Right lobe of liver (tissue), 6 donors: ENCODE results near the gene ZNF692. TPM values are rescaled to one million over a fixed set of nuclear protein-coding genes. Genes with fewer than 3 reads are reported as not detected.

Experiments used
- ATAC-seq, 4 donors: fragments of 200-7000 bp; cut with Tn5 transposase; one replicate each; pipeline ENCODE4 v1.9.1; 2020; ENCODE audit warnings: mild to moderate bottlenecking in 4 of 4, moderate library complexity in 4 of 4
- DNase-seq, 3 donors: peaks; one replicate each; pipeline ENCODE4 v3.0.0-alpha.2; 2020
- H3K27ac ChIP-seq, 3 donors: fragments of 200-600 bp; one replicate each; pipeline ENCODE4 v1.8.0; 2022
- H3K27me3 ChIP-seq, 2 donors: fragments of 200-600 bp; one replicate each; pipeline ENCODE4 v1.8.0; 2022
- H3K36me3 ChIP-seq, 4 donors: fragments of 200-600 bp; sonication (generic) in 1 of 4; one replicate each; pipeline versions ENCODE4 v1.5.1 to v1.8.0; 2017 to 2022; ENCODE audit warnings: control low read depth in 1 of 4
- H3K4me1 ChIP-seq, 4 donors: fragments of 200-600 bp; sonication (generic) in 1 of 4; one replicate each; pipeline versions ENCODE4 v1.5.1 to v1.8.0; 2017 to 2022; ENCODE audit warnings: control low read depth in 1 of 4
- H3K4me3 ChIP-seq, 3 donors: fragments of 200-600 bp; one replicate each; pipeline ENCODE4 v1.8.0; 2022
- H3K9me3 ChIP-seq, 4 donors: fragments of 200-600 bp; sonication (generic) in 1 of 4; one replicate each; pipeline versions ENCODE4 v1.5.1 to v1.8.0; 2017 to 2022; ENCODE audit warnings: control low read depth in 1 of 4
- POLR2A ChIP-seq: fragments of 450-650 bp; IDR thresholded peaks from one replicate; pipeline ENCODE4 v1.6.1; 2017; ENCODE audit warnings: antibody characterized with exemption, mild to moderate bottlenecking
- WGBS: methylation state at CpG from one replicate; pipeline ENCODE4 v1.1.6; 2018; ENCODE audit warnings: low coverage, low lambda C conversion rate; ENCODE audit not compliant: insufficient coverage; ENCODE audit errors: missing lambda C conversion rate; 5-methylcytosine and 5-hydroxymethylcytosine counted together
- intact Hi-C, 2 donors: fragments of 100-400 bp; cut with DNase I; formaldehyde crosslinking; loops; one replicate each; pipeline versions ENCODE4 v1.11.2 to v1.14.1; 2022
- total RNA-seq, 6 experiments: library from RNA; depleted of rRNA in 2 of 6; stranded (reverse); fragments of >200 nt in 2 of 6; fragmentation: NEBNext Ultra II Directional in 3 of 6; extraction: Animal tissue kit (Norgen Biotek cat#: 25700) in 3 of 6; gene quantifications; one replicate each; pipeline versions ENCODE4 v1.1.0 to v1.2.4, GENCODE V29; 2016 to 2023
- TF ChIP-seq, protein P1 (sequence below), 4 donors: fragments of 200-600 bp in 3 of 4; fragments of 450-650 bp in 1 of 4; IDR thresholded peaks; one replicate each; pipeline versions ENCODE4 v1.5.1 to v1.8.0; 2016 to 2022; ENCODE audit warnings: antibody characterized with exemption in 4 of 4, mild to moderate bottlenecking in 2 of 4
- donor health status: DM: no; HTN: yes; CAD: no.
- donor health status: DM: no; HTN: no; CAD: no.
- donor health status: DM: no; HTN: no; CAD: no.
- donor health status: DM: no; HTN: yes; CAD: no.
- donor health status: DM: no; HTN: yes; CAD: no.

ZNF692 gene
- total RNA-seq, 6 experiments from 2014 or later, result 12.2 to 18.3 (median 16.7) TPM

DNA sequence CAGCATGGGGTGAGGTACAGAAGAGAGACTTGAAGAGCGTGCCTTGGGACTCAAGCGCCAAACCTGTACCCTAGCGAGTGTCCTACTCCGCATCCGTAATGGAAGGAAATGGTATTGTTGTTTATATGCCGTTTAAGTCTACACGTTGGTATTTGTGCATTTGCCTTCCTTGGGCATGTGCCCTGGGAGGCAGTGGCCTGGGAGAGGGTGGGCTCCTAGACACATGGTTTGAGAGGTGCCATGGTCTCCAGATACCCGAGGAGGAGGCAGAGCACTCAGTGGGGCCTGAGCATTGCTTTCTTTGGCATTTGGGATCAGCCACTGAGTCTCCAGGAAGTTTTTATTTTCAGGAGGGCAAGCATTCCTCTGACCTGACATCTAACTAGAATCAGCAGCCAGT lies 14.4 kb downstream of the ZNF692 start:
- H3K4me3 ChIP-seq, result no peak overlapping the region
- H3K9me3 ChIP-seq, result no peaks in the 10 kb centered on the region
- peaks cover 0 to 6% (median 1%) of the 10 kb centered on the region in 4 donors for H3K4me1 ChIP-seq
- no peaks in the 10 kb centered on the region for H3K27me3 ChIP-seq
- ATAC-seq (no peak), DNase-seq (no peak)
- no peak overlapping the region for H3K27ac ChIP-seq
- TF ChIP-seq POLR2A, result no peak
- TF ChIP-seq, protein P1, sequence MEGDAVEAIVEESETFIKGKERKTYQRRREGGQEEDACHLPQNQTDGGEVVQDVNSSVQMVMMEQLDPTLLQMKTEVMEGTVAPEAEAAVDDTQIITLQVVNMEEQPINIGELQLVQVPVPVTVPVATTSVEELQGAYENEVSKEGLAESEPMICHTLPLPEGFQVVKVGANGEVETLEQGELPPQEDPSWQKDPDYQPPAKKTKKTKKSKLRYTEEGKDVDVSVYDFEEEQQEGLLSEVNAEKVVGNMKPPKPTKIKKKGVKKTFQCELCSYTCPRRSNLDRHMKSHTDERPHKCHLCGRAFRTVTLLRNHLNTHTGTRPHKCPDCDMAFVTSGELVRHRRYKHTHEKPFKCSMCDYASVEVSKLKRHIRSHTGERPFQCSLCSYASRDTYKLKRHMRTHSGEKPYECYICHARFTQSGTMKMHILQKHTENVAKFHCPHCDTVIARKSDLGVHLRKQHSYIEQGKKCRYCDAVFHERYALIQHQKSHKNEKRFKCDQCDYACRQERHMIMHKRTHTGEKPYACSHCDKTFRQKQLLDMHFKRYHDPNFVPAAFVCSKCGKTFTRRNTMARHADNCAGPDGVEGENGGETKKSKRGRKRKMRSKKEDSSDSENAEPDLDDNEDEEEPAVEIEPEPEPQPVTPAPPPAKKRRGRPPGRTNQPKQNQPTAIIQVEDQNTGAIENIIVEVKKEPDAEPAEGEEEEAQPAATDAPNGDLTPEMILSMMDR (IDR thresholded peaks at IDR 0.05), result no peak
- 60% methylated on average over 1 of the region's 8 CpGs for WGBS
- intact Hi-C loops, result no loop called here
- peaks cover 0 to 49% (median 11%) of the 10 kb centered on the region in 4 donors for H3K36me3 ChIP-seq

DNA sequence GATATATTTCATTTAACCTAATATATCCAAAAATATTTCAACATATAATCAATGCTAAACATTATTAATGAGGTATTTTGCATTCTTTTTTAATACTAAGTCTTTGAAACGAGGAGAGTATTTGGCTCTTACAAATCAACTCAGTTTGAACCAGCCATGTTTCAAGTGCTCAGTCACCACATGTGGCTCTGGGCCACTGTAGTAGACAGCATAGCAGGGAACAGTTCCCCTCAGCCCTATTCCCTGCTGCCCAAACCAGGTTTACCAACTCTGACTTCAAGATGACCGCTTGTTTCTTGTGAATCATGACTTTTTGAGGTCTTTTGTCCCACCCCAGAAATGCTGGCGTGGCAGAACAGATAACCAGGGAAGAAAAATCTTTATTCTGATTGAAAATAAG lies 15.2 kb downstream of the ZNF692 start:
- peaks cover 0 to 41% (median 7%) of the 10 kb centered on the region in 4 donors for H3K36me3 ChIP-seq
- peaks cover 0 to 11% (median 4%) of the 10 kb centered on the region in 4 donors for H3K4me1 ChIP-seq
- no peak overlapping the region for H3K4me3 ChIP-seq
- no peak overlapping the region for H3K27ac ChIP-seq
- 83% methylated on average over 3 of the region's 3 CpGs for WGBS
- no peaks in the 10 kb centered on the region for H3K9me3 ChIP-seq
- no peak for DNase-seq
- no peak for TF ChIP-seq POLR2A
- TF ChIP-seq, protein P1 (IDR thresholded peaks at IDR 0.05), result no peak
- no peak for ATAC-seq
- intact Hi-C loops, result no loop called here
- no peaks in the 10 kb centered on the region for H3K27me3 ChIP-seq

DNA sequence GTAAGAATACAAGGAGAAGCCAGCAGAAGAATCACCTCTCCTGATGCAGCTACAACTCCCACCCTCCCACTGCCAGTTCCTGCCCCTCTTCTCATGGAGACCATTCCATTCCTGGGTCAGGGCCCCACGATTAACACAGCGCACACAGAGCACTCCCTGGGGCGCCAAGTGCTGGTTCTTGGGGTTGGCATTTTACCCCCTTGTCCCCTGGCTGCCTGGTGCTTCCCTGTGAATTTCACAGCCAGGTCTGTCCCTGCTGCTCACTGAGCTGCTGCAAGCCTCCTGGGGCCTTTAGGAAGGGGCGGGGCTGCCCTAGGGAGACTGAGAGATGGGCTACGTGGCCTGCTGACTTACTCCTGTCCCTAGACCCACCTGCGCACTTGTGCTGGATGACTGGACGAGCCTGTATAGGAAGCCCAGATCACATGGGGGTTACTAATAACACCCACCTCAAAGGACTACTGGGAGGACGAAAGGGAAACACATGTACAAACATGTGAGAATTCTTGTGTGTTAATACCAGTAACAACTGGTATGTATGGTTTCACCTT lies 16.0 kb downstream of the ZNF692 start:
- H3K9me3 ChIP-seq, result no peaks in the 10 kb centered on the region
- H3K27ac ChIP-seq, result no peak overlapping the region
- H3K4me3 ChIP-seq, result no peak overlapping the region
- peaks cover 0 to 33% (median 5%) of the 10 kb centered on the region in 4 donors for H3K36me3 ChIP-seq
- intact Hi-C loops, result no loop called here
- no peaks in the 10 kb centered on the region for H3K27me3 ChIP-seq
- WGBS, result 90% methylated on average over 2 of the region's 8 CpGs
- DNase-seq (no peak), ATAC-seq (no peak)
- no peak for TF ChIP-seq POLR2A
- TF ChIP-seq, protein P1 (IDR thresholded peaks at IDR 0.05), result no peak
- peaks cover 0 to 11% (median 4%) of the 10 kb centered on the region in 4 donors for H3K4me1 ChIP-seq

DNA sequence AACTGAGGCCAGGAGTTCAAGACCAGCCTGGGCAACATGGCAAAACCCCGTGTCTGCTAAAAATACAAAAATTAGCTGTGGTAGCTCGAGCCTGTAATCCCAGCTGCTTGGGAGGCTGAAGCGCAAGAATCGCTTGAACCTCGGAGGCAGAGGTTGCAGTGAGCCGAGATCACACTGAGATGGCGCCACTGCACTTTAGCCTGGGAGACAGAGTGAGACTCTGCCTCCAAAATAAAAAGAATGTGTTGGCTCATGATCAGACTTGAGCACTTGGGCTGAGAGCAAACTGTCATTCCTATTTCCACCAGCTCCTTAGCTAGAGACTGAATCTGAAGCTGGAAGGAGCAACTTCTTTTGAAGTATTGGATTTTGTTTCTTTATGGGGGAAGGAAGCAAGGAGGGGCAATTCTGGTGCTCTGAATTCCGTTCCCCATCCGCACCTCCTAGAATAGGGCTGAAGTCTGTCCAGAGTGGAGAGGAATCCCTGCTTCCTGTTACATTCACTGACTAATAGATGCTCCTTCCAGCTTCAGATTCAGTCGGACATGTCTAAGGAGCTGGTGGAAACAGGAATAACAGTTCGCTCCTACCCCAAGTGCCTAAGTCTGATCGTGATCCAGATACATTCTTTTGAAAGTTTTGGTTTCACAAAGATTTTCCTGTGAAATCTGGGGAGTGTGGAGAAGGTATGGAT lies 17.0 kb downstream of the ZNF692 start:
- Histone ChIP-seq H3K27ac (no peak overlapping the region), H3K27me3 (no peaks in the 10 kb centered on the region), H3K9me3 (no peaks in the 10 kb centered on the region), H3K36me3 (peaks cover 0 to 25% (median 5%) of the 10 kb centered on the region in 4 donors), H3K4me1 (peaks cover 0 to 17% (median 4%) of the 10 kb centered on the region in 4 donors), H3K4me3 (no peak overlapping the region)
- TF ChIP-seq POLR2A, result no peak
- TF ChIP-seq, protein P1 (IDR thresholded peaks at IDR 0.05), result peak in 3 of 4 donors; percentile 30 to 37 (median 33)
- WGBS, result 41% methylated on average over 7 of the region's 12 CpGs
- no peak for DNase-seq
- ATAC-seq, result no peak
- intact Hi-C loops, result no loop called here
